ENCODE results near the gene SMARCA4. TPM values are rescaled to one million over a fixed set of nuclear protein-coding genes. Genes with fewer than 3 reads are reported as not detected.

Gene SMARCA4
- total RNA-seq, 8 experiments from 2014 or later, result 62.0 to 280 (median 164) TPM

DNA sequence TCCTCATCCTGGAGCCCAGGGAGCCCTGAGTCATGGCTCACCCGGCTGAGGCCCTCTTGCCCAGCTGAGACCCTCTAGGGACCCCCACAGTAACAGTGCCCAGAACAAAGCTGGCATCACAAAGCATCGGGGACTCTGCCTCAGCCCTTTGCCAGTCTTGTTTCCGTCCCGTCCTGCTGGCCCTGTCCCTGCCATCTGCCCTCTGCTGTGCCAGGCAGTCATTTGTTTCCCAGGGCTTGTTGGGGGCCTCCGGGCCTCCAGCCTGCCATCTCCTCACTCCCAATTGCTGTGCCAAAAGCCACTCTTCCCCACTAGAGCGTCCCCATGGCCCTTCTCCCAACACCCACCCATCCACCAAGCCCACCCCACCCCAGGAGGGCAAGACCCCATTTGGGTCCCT is 64.2 kb downstream of the SMARCA4 start:
- Histone ChIP-seq H3K27ac (no peak overlapping the region), H3K4me1 (replicated peaks in 1 of 2) (no peaks in the 10 kb centered on the region), H3K4me3 (no peak overlapping the region)
- in situ Hi-C loops (cut with MboI; ENCODE audit: low pct_unique_long_range_greater_than_20kb in 2 of 9, low sequenced_read_pairs in 9 of 9, unreplicated experiment in 9 of 9), result no loop called here
- WGBS, 10 experiments, result 100% methylated on average over 2 of the region's 6 CpGs; no CpG with 5 or more reads in 9 of the 10 experiments
- ATAC-seq (replicated peaks in 6 of 8), result no peak

DNA sequence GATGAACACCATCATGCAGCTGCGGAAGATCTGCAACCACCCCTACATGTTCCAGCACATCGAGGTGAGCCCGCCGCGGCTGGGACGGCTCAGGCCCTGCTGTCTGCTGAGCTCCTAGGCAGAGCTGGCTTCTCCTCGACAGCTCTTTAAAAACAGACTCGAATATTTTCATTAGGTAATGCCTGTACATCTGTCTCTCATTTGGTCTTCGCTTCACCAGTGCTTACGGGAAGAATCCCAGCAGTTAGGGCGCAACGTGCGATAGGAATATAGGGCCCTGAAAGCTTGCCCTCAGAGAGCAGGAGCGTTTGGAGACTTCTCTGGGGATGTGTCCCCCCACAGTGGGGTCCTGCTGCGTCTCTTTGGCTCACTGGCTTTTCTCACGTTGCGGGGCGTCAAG is 64.6 kb downstream of the SMARCA4 start:
- H3K4me1 ChIP-seq (replicated peaks in 1 of 2), result no peaks in the 10 kb centered on the region
- WGBS, 10 experiments, result 74 to 100% (median 95%) methylated on average over 2 to 13 of the region's 18 CpGs; no CpG with 5 or more reads in 5 of the 10 experiments
- H3K27ac ChIP-seq, result no peak overlapping the region
- H3K4me3 ChIP-seq, result no peak overlapping the region
- no peak for ATAC-seq (replicated peaks in 6 of 8)
- in situ Hi-C loops (cut with MboI; ENCODE audit: low pct_unique_long_range_greater_than_20kb in 2 of 9, low sequenced_read_pairs in 9 of 9, unreplicated experiment in 9 of 9), result no loop called here

GRCh38 chr19:11025997-11026396 is 65.2 kb downstream of the SMARCA4 start:
- WGBS, 10 experiments, result 76 to 100% (median 93%) methylated on average over 2 to 16 of the region's 16 CpGs; no CpG with 5 or more reads in 3 of the 10 experiments
- no peak for ATAC-seq (replicated peaks in 6 of 8)
- H3K4me3 ChIP-seq, result no peak overlapping the region
- H3K27ac ChIP-seq, result no peak overlapping the region
- no peaks in the 10 kb centered on the region for H3K4me1 ChIP-seq (replicated peaks in 1 of 2)
- in situ Hi-C loops (cut with MboI; ENCODE audit: low pct_unique_long_range_greater_than_20kb in 2 of 9, low sequenced_read_pairs in 9 of 9, unreplicated experiment in 9 of 9), result no loop called here

DNA sequence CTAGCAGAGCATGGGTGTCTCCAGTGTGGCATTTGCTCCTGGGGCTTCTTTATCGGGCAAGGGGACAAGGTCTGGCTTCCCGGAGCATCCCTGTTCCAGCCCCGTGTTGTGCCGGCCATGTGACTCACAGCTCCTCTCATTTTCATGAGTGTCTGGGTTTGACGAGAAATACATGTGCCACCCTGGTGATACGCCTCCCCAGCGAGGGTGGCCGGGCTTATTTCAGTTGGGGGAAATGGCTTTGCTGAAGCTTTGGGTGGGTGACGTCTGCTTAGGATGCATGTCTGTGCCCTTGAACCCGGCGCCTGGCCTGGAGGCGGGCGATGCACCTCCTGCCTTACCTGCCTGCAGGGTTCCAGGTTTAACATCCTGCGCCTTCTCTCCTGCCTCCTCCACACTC is 66.6 kb downstream of the SMARCA4 start:
- 64 to 100% (median 94%) methylated on average over 1 to 6 of the region's 14 CpGs; no CpG with 5 or more reads in 2 of the 10 experiments for WGBS, 10 experiments
- ATAC-seq (replicated peaks in 6 of 8), result no peak
- H3K27ac ChIP-seq, result no peak overlapping the region
- no peak overlapping the region for H3K4me3 ChIP-seq
- in situ Hi-C loops (cut with MboI; ENCODE audit: low pct_unique_long_range_greater_than_20kb in 2 of 9, low sequenced_read_pairs in 9 of 9, unreplicated experiment in 9 of 9), result no loop called here
- H3K4me1 ChIP-seq (replicated peaks in 1 of 2), result no peaks in the 10 kb centered on the region

DNA sequence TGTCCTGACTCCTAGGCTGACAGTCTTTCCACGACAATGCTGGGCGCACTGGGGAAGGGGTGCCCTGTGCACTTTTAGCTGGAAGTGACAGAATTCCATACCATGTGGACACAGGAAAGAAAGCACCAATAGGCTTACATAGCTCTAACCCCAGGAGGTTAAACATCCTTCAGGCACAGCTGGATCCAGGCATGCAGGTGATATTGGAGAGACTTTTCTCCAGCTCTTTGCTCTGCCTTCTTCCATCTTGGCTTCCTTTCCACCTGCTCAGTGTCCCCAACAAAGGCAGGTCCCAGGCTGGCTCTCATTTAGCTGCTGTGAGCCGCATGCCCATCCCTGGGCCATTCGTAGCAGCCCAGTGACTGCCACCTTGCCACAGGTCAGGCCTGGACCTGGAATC is 67.3 kb downstream of the SMARCA4 start:
- WGBS, 10 experiments, result 64 to 100% (median 91%) methylated on average over 2 to 4 of the region's 4 CpGs; no CpG with 5 or more reads in 4 of the 10 experiments
- no peak overlapping the region for H3K27ac ChIP-seq
- in situ Hi-C loops (cut with MboI; ENCODE audit: low pct_unique_long_range_greater_than_20kb in 2 of 9, low sequenced_read_pairs in 9 of 9, unreplicated experiment in 9 of 9), result no loop called here
- no peak overlapping the region for H3K4me3 ChIP-seq
- ATAC-seq (replicated peaks in 6 of 8), result no peak
- H3K4me1 ChIP-seq (replicated peaks in 1 of 2), result no peaks in the 10 kb centered on the region

- 0 to 100% (median 91%) methylated on average over 1 to 11 of the region's 21 CpGs; no CpG with 5 or more reads in 2 of the 10 experiments for WGBS, 10 experiments
- no peak for ATAC-seq (replicated peaks in 6 of 8)
- H3K27ac ChIP-seq, result no peak overlapping the region
- no peak overlapping the region for H3K4me3 ChIP-seq
- H3K4me1 ChIP-seq (replicated peaks in 1 of 2), result no peaks in the 10 kb centered on the region
- in situ Hi-C loops (cut with MboI; ENCODE audit: low pct_unique_long_range_greater_than_20kb in 2 of 9, low sequenced_read_pairs in 9 of 9, unreplicated experiment in 9 of 9), result no loop called here
These were observed 70.7 kb downstream of the SMARCA4 start for GRCh38 chr19:11031421-11032070.

GRCh38 chr19:11033251-11033650 is 72.4 kb downstream of the SMARCA4 start:
- 96 to 100% (median 99%) methylated on average over 1 to 7 of the region's 22 CpGs; no CpG with 5 or more reads in 6 of the 10 experiments for WGBS, 10 experiments
- in situ Hi-C loops (cut with MboI; ENCODE audit: low pct_unique_long_range_greater_than_20kb in 2 of 9, low sequenced_read_pairs in 9 of 9, unreplicated experiment in 9 of 9), result no loop called here
- no peak for ATAC-seq (replicated peaks in 6 of 8)

DNA sequence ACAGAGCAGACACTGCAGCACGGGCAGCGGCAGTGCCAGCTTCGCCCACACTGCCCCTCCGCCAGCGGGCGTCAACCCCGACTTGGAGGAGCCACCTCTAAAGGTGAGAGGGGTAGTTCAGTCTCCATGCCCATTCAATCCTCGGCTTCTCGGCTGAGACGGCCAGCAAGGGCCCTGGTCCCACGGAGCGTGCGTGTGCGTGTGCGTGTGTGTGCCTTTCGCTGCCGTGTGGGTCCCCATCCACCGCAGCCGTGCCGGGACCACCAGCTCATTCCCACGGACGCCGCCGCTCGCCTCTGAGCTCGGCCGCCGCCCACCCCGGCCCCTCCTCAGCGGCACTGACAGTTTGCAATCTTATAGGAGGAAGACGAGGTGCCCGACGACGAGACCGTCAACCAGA is 72.9 kb downstream of the SMARCA4 start:
- no peak for ATAC-seq (replicated peaks in 6 of 8)
- Histone ChIP-seq H3K27ac (no peak overlapping the region), H3K4me1 (replicated peaks in 1 of 2) (no peaks in the 10 kb centered on the region), H3K4me3 (no peak overlapping the region)
- in situ Hi-C loops (cut with MboI; ENCODE audit: low pct_unique_long_range_greater_than_20kb in 2 of 9, low sequenced_read_pairs in 9 of 9, unreplicated experiment in 9 of 9), result no loop called here
- WGBS, 10 experiments, result 80 to 95% methylated on average over 3 to 9 of the region's 35 CpGs; no CpG with 5 or more reads in 8 of the 10 experiments

More at GRCh38 chr19:11033251-11033650, 72.4 kb downstream of the SMARCA4 start:
- Histone ChIP-seq H3K4me3 (no peak overlapping the region), H3K27ac (no peak overlapping the region), H3K4me1 (replicated peaks in 1 of 2) (no peaks in the 10 kb centered on the region)

- WGBS, 10 experiments, result 80 to 100% (median 90%) methylated on average over 1 to 23 of the region's 38 CpGs; no CpG with 5 or more reads in 5 of the 10 experiments
- ATAC-seq (replicated peaks in 6 of 8), result no peak
- in situ Hi-C loops (cut with MboI; ENCODE audit: low pct_unique_long_range_greater_than_20kb in 2 of 9, low sequenced_read_pairs in 9 of 9, unreplicated experiment in 9 of 9), result no loop called here
- Histone ChIP-seq H3K4me1 (replicated peaks in 1 of 2) (no peaks in the 10 kb centered on the region), H3K4me3 (no peak overlapping the region), H3K27ac (no peak overlapping the region)
These were observed 73.8 kb downstream of the SMARCA4 start for GRCh38 chr19:11034449-11035213.

GRCh38 chr19:11035441-11036377 is 74.9 kb downstream of the SMARCA4 start:
- Histone ChIP-seq H3K4me3 (no peak overlapping the region), H3K4me1 (replicated peaks in 1 of 2) (no peaks in the 10 kb centered on the region), H3K27ac (no peak overlapping the region)
- 25 to 100% (median 66%) methylated on average over 2 to 4 of the region's 15 CpGs; no CpG with 5 or more reads in 3 of the 10 experiments for WGBS, 10 experiments
- in situ Hi-C loops (cut with MboI; ENCODE audit: low pct_unique_long_range_greater_than_20kb in 2 of 9, low sequenced_read_pairs in 9 of 9, unreplicated experiment in 9 of 9), result no loop called here
- ATAC-seq (replicated peaks in 6 of 8), result peak; percentile 93 to 98 (median 98)

- no peak for ATAC-seq (replicated peaks in 6 of 8)
- 100% methylated on average over 1 to 4 of the region's 4 CpGs; no CpG with 5 or more reads in 2 of the 10 experiments for WGBS, 10 experiments
- in situ Hi-C loops (cut with MboI; ENCODE audit: low pct_unique_long_range_greater_than_20kb in 2 of 9, low sequenced_read_pairs in 9 of 9, unreplicated experiment in 9 of 9), result no loop called here
- Histone ChIP-seq H3K4me1 (replicated peaks in 1 of 2) (no peaks in the 10 kb centered on the region), H3K27ac (no peak overlapping the region), H3K4me3 (no peak overlapping the region)
These were observed 77.7 kb downstream of the SMARCA4 start for GRCh38 chr19:11038511-11038910.

GRCh38 chr19:11041194-11041593 is 80.4 kb downstream of the SMARCA4 start:
- WGBS, 10 experiments, result 90 to 100% (median 93%) methylated on average over 2 to 6 of the region's 33 CpGs; no CpG with 5 or more reads in 5 of the 10 experiments
- no peaks in the 10 kb centered on the region for H3K4me1 ChIP-seq (replicated peaks in 1 of 2)
- in situ Hi-C loops (cut with MboI; ENCODE audit: low pct_unique_long_range_greater_than_20kb in 2 of 9, low sequenced_read_pairs in 9 of 9, unreplicated experiment in 9 of 9), result no loop called here
- H3K4me3 ChIP-seq, result no peak overlapping the region
- no peak for ATAC-seq (replicated peaks in 6 of 8)
- H3K27ac ChIP-seq, result no peak overlapping the region

Measured in motor neuron (in vitro differentiated cells).